SW 1271 (cell line): Measurements from ENCODE around the gene SCNN1B.
"Not testable (repeated sequence)": the region's sequence is repeated elsewhere in the genome, so short reads cannot be mapped to it uniquely, and the experiment has no call there.

Experiments used
- DNase-seq, 2 experiments: peaks; one replicate each; lab custom pipeline; 2025; lab: John Stamatoyannopoulos, UW

The SCNN1B gene

GRCh38 chr16:23288726-23289512 lies 13.2 kb upstream of the SCNN1B start:
- DNase-seq = no peak

GRCh38 chr16:23290189-23291062 lies 11.7 kb upstream of the SCNN1B start:
- no peak for DNase-seq

GRCh38 chr16:23293016-23293415 lies 9.1 kb upstream of the SCNN1B start:
- no peak for DNase-seq

- no peak for DNase-seq
Observed at GRCh38 chr16:23294260-23294659, 7.8 kb upstream of the SCNN1B start.

- DNase-seq = no peak
Observed at GRCh38 chr16:23296994-23297393, 5.1 kb upstream of the SCNN1B start.

GRCh38 chr16:23298290-23298915 lies 3.7 kb upstream of the SCNN1B start:
- no peak for DNase-seq

- not testable (repeated sequence) for DNase-seq
Observed at GRCh38 chr16:23299815-23300214, 2.3 kb upstream of the SCNN1B start.

GRCh38 chr16:23301251-23302044 lies 654 bp upstream of the SCNN1B start:
- DNase-seq = no peak

- DNase-seq = no peak
Observed at GRCh38 chr16:23303685-23304084, 1.6 kb downstream of the SCNN1B start.

- no peak for DNase-seq
Observed at GRCh38 chr16:23304620-23305019, 2.5 kb downstream of the SCNN1B start.

GRCh38 chr16:23306199-23307100 lies 4.3 kb downstream of the SCNN1B start:
- no peak for DNase-seq

GRCh38 chr16:23310217-23310616 lies 8.1 kb downstream of the SCNN1B start:
- no peak for DNase-seq

GRCh38 chr16:23310744-23311143 lies 8.6 kb downstream of the SCNN1B start:
- no peak for DNase-seq

GRCh38 chr16:23316232-23316631 lies 14.1 kb downstream of the SCNN1B start:
- DNase-seq = no peak

GRCh38 chr16:23316634-23317265 lies 14.6 kb downstream of the SCNN1B start:
- no peak for DNase-seq

- DNase-seq = no peak
Observed at GRCh38 chr16:23317266-23317661, 15.2 kb downstream of the SCNN1B start.

- DNase-seq = no peak
Observed at GRCh38 chr16:23317751-23318150, 15.6 kb downstream of the SCNN1B start.

- DNase-seq = no peak
Observed at GRCh38 chr16:23318639-23319038, 16.5 kb downstream of the SCNN1B start.

GRCh38 chr16:23319861-23320615 lies 17.9 kb downstream of the SCNN1B start:
- no peak for DNase-seq

- DNase-seq = no peak
Observed at GRCh38 chr16:23320693-23321092, 18.6 kb downstream of the SCNN1B start.
